Measurements from ENCODE around the gene CENPT.

The CENPT gene

GRCh38 chr16:67805718-67806427 is 41.6 kb downstream of the CENPT start:
- DNase-seq: no peak

DNA sequence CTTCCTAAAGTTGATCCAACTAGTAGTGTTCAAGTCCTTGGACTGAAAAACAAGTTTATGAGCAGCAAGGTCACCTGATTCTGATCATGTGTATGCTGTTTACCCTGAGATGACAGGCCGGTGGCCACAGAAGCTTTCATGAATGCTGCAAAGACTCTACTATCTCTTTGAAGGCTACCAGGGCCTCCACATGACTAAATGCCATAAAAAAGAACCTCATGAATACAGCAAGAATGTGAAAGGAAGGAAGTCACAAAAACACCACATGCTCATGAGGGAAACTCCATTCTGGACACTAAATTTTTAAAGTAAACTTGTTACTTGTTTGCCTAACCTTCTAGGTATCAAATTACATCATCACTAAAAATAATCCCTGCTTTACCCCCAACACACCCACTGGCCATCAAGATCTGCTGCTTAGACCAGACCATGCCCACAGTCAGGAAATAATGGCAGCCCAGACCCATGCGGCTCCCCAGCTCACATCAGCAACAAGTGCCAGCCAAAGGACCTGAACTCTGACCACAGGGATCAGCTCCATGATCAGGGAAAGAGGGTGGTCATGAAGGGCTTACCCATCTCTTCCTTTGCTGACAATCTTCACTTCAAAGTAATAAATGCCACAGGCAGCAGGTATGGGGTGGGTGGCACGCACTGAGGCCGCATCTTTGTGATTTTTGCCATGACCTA is 42.5 kb downstream of the CENPT start:
- no peak for DNase-seq

DNA sequence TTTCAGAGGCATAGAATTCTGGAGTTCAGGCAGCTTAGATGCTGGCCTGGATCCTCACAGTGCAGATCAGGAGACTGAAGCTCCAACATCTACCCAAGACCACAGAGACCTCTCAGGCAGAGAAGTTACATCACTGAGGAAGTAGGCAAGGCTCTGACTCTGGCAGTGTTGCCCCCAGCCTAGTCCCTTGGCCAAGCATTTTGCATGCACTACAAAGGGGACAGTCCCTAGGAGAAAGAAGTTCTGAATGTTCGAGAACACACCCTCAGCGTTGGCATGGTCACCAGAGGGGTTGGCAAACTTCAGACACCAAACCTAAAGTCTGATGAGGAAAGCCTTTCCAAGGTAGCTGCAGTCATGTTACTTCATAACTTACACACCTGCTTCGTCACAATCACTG is 43.6 kb downstream of the CENPT start:
- DNase-seq: no peak

- DNase-seq: no peak
Observed at GRCh38 chr16:67801883-67802282, 45.6 kb downstream of the CENPT start.

DNA sequence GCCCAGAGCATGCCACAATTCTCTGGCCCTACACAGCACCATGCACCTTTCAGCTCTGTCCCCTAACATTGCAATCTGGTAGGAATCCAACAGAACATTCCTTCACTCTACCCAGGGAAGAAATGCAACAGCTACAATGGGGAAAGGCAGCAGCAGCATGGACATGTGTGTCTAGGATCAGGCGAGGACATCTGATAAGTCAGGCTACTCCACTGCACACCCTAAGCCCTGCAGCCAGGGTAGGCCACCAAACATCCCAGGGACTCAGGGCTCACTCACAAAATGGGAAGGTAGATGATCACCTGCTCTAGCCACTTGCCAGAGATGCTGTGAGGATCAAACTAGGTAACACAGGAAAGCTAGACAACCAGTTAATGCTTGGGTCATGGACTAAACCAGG is 46.3 kb downstream of the CENPT start:
- DNase-seq: no peak

DNA sequence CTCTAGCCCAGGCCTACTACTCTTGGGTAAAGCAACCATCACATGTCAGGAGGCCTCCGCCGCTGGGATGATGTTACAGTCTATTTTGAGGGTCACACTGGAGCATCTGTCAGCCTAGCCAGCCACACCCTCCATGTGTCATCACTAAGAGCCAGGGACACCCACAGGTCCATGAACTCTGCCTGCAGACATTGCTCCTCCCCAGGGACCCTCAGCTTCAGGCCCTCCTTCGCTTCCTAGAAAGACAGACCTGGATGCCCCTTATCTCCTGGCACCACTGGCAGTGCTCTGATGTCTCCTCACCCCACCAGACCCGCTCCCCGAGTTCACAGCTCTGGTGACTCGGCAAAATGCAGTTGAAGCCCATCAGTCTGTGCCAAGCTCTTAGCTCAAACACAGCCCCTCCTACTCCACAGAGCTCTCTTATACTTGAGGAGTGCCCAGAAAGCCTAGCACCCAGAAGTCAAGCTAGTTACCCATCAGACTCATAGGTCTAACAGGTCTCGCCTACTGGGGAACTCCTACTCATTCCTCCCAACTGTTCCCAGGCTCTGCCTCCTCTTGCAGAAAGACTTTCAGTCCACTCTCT is 47.1 kb downstream of the CENPT start:
- no peak for DNase-seq

DNA sequence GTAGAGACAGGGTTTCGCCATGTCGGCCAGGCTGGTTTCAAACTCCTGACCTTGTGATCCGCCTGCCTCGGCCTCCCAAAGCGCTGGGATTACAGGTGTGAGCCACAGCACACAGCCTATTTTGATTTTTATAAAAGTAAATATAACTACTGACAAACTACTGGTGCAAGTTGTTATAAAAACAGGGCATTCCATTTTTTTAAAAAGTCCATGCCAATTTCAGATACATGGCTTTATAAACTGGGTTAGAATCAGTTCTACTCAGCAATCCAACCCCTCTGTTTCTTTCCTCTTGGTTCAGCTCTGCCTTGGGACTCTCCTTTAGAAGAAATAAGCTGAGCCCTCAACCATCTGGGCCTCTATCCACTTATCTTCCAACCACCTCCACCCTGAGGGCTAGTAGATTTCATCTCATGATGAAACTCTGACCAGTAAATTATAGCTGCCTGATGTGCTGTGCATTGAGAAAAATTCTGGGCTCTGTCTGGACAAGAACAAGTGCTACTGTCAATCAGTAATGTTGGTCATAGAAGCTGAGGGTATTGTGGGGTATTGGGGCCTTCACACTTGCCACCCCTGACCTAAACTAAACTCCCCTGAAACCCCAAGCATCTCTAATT is 51.3 kb downstream of the CENPT start:
- no peak for DNase-seq

DNA sequence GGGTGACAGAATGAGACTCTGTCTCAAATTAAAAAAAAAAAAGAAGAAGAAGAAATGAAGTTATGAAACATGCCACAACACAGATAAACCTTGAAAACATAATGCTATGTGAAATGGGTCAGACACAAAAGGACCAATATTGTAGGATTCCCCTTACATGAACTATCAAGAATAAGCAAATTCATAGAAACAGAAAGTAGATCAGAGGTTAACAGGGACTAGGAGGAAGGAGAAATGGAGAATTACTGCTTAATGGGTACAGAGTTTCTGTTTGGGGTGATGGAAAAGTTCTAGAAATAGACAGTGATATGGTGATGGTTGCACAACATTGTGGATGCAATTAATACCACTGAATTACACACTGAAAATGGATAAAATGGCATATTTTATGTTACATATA is 57.4 kb downstream of the CENPT start:
- no peak for DNase-seq

GRCh38 chr16:67786491-67786890 is 61.0 kb downstream of the CENPT start:
- DNase-seq: no peak

DNA sequence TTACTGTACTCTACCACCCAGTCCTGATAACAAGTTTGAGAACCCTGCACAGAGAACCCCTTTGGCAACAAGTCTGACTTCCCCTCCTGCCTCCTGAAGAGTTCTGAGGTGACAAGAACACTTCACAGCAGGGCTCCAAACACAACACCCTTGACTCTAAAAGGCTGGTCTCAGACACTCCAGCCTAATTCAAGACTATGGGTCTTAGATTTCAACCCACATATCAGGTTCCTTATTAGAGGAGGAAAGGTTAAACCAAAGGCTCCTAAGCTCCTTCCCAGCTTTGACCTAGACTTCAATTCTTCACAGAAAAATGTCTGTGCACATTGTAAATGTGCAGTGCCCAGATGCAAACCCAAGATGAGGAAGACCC is 64.2 kb downstream of the CENPT start:
- DNase-seq: no peak

DNA sequence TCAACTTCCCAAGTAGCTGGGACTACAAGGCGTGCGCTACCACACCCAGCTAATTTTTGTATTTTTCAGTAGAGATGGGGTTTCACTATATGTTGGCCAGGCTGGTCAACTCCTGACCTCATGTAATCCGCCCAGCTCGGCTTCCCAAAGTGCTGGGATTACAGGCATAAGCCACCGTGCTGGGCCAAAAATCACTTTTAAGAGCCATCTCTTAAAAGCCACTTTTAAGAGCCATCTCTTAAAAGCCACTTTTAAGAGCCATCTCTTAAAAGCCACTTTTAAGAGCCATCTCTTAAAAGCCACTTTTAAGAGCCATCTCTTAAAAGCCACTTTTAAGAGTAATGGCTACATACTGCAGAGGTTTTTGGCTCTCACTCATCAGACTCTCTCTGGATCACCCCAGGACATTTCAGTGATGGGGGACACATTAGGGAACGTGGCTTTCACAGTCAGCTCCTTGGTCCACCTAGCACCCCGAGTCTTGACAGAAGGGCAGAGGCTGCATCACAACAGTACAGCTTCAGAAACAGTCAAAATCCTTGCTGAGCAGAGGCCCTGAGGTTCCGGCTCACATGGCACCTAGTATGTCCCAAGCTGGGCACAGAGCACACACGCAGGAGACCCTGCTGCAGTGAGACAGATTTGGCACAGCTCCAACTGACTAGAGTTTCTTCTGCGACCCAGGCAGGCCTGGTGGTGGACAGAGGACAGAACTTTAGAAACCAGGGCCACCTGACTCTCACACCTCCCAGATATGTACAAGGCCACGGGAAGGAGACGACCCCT is 64.7 kb downstream of the CENPT start:
- DNase-seq: no peak

DNA sequence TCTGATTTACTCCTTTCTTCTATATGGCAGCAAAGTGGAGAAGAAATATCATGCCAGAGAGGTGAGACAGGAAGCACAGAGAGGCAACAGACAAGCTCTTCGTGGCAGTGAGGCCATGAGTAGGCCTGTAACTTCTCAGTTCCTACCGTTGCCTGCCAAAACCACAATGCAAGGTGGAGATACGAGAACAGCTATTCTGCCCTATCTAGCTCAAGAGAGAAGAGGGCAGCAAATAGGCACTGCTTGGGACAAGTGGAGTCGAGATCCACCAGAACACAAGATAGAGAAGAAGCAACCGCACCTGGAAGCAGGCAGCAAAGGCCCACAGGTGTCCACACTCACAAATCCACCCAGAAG is 66.0 kb downstream of the CENPT start:
- DNase-seq: no peak

GRCh38 chr16:67780847-67781564 is 66.5 kb downstream of the CENPT start:
- DNase-seq: no peak

DNA sequence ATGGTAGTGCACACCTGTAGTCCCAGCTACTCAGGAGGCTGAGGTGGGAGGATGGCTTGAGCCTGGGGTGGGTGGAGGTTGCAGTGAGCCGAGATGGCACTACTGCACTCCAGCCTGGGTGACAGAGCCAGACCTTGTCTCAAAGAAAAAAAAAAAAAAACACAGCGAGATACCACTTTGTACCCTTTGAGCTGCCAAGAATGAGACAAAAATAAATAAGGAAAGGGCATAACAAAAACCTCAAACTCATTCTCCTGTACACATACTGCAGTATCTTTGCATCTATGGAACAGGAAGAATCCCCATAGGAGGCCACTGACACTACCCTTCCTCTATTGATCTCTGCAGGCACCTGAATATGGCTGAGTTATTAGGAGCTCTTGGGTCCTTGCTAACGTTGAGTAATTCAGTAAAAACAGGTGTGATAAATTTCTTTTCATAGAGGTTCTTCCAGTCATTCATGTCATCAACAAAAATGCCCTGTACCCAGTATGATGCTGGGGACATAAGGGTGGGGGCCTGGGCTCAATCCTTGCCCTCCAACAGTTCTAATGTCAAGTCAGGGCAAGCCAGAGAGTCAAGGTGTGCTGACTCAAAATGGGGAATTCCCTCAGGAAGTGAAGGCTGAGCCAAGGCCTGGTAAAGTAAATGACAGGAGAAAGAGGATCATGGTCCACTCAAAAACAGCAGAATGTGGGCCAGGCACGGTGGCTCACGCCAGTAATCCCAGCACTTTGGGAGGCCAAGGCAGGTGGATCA is 68.1 kb downstream of the CENPT start:
- DNase-seq: no peak
